Germinal center (tissue), 1 donor: ENCODE measurements around the gene OPCML.

ENCODE experiments used
- DNase-seq: peaks from one replicate; pipeline ENCODE4 v3.0.0; 2012; ENCODE audit warnings: mixed read lengths, low spot score

OPCML gene

GRCh38 chr11:132788816-132789325, 743.4 kb downstream of the OPCML start:
- DNase-seq, result no peak

- DNase-seq, result no peak
Observed at GRCh38 chr11:132785878-132786277, 746.4 kb downstream of the OPCML start.

- DNase-seq, result no peak
Observed at GRCh38 chr11:132784441-132784840, 747.9 kb downstream of the OPCML start.

GRCh38 chr11:132782102-132782501, 750.2 kb downstream of the OPCML start:
- no peak for DNase-seq

- DNase-seq, result no peak
Observed at GRCh38 chr11:132780046-132780445, 752.3 kb downstream of the OPCML start.

GRCh38 chr11:132779497-132779896, 752.8 kb downstream of the OPCML start:
- DNase-seq, result no peak

GRCh38 chr11:132777067-132777975, 755.0 kb downstream of the OPCML start:
- DNase-seq, result no peak

GRCh38 chr11:132773751-132774150, 758.5 kb downstream of the OPCML start:
- DNase-seq, result no peak

- no peak for DNase-seq
Observed at GRCh38 chr11:132772703-132773545, 759.4 kb downstream of the OPCML start.

GRCh38 chr11:132771746-132772145, 760.6 kb downstream of the OPCML start:
- no peak for DNase-seq

- DNase-seq, result no peak
Observed at GRCh38 chr11:132770829-132771530, 761.3 kb downstream of the OPCML start.

GRCh38 chr11:132763503-132763902, 768.8 kb downstream of the OPCML start:
- no peak for DNase-seq

GRCh38 chr11:132755934-132756333, 776.4 kb downstream of the OPCML start:
- DNase-seq, result no peak

- DNase-seq, result no peak
Observed at GRCh38 chr11:132751516-132752250, 780.6 kb downstream of the OPCML start.

- DNase-seq, result no peak
Observed at GRCh38 chr11:132746305-132746704, 786.0 kb downstream of the OPCML start.

- DNase-seq, result no peak
Observed at GRCh38 chr11:132745306-132745705, 787.0 kb downstream of the OPCML start.

- no peak for DNase-seq
Observed at GRCh38 chr11:132744771-132745170, 787.5 kb downstream of the OPCML start.

- no peak for DNase-seq
Observed at GRCh38 chr11:132743601-132744000, 788.7 kb downstream of the OPCML start.

- no peak for DNase-seq
Observed at GRCh38 chr11:132742929-132743328, 789.4 kb downstream of the OPCML start.

GRCh38 chr11:132734217-132734616, 798.1 kb downstream of the OPCML start:
- DNase-seq, result no peak

GRCh38 chr11:132728026-132728425, 804.3 kb downstream of the OPCML start:
- DNase-seq, result no peak
